HCEC 1CT (cell line): Measurements from ENCODE around the gene AHCYL1.

ENCODE experiments used
- DNase-seq: peaks from one replicate; pipeline ENCODE4 v3.0.0-alpha.2; 2017

The AHCYL1 gene

DNA sequence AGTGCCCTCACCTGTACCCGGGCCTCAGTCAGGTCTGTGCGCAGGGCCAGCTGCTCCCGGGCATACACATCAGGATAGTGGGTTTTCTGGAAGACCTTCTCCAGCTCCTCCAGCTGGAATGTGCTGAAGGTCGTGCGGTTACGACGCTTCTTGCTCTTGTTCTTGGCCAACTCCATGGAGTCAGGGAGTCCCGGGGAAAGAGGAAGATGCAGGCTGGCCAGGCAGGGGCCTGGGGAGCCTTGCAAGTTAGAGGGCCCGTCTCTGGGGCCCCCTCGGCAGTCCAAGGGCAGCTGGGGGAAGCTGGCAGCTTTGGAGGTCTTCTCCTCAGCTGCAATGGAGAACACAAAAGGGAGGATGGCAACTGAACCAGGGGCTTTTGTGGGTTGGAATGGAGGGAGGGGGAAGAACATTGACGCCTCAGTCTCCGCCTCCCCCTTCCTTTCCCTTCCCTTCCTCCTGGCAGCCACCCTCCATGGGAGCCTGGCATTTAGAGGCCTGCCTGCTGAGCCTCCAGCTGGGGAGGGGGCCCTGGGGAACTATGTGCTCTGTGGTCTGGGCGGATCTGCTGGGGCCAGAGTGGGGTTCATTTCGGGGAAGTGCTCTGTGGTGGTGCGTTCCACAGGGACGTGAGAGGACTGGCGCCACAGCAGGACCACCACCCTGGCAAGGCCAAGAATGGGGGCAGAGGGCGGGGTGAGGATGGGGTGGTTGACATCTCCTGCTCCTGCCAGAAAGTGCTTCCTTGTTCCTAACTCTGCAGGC, 80.2 kb downstream of the AHCYL1 start:
- no peak for DNase-seq

DNA sequence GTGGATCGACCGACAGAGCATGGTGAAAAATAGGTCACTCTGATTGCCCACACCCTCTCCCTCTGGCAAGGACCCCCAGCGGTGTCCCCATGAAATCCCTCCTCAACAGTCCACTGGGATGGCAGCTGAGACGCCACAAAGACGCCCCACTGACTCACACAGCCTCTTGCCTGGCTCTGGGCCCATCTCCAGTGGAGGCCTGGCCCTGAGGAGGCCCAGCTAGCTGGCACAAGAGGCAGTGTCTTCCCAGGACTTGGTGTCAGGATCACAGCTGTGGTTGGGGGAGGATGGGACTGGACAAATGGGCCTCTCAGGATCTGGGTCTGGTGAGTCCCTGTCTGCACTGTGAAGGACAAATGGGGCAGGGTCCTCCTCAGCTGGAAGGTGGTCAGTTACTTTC, 81.3 kb downstream of the AHCYL1 start:
- DNase-seq, result no peak

DNA sequence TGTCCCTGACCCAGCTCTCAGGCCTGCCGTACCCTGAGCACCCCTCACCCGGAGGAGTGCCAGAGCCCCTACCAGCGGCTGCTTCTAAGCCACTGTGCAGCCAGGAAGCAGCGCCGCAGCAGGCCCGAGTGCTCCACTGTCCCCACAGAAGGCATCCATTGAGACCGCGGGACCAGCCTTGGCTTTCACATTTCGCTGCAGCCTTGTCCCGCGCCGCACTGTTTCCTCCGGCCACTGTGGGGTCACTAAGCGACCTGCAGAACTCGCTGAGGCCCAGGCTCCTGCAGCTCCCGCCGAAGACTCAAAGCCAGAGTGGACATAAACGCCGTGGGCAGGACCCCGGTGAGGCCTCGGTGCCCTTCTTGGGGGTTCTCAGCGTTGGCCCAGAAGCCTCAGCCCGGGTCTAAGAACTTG, 82.9 kb downstream of the AHCYL1 start:
- DNase-seq, result no peak

DNA sequence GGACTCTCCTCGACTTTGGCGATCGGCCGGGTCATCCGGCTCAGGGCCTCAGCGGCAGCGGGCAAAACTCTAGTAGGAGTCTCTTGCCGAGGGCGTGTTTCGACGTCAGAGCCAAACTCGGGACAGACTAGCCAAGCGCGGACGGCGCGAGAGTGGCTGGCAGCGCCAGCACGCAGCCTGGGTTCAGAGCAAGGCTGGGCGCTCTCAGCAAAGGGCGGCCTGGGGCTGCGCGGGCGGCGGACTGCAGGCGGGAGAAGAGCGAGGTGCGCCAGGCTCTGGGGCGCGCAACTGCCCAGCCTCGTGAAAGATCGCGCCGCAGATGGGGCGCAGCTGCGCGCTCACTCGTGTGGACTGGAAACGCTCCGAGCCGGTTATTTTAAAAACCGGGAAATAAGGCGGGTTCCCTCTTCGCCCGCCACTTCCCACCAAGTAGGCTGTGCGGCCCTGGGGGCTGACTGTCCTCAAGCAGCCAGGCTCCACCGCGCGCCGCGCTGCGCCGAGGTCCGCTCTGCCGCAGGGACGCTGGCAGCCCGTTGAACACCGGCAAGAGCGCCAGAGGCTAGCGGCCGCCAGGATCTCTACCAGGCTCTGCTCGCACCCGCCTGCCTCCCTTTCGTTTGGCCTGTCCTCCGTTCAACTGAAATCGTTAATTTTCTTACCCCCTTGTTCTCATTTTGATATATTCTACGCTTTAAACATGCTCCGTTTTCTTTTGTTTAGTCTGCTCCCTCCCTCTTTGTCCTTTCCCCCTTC, 83.5 kb downstream of the AHCYL1 start:
- no peak for DNase-seq

DNA sequence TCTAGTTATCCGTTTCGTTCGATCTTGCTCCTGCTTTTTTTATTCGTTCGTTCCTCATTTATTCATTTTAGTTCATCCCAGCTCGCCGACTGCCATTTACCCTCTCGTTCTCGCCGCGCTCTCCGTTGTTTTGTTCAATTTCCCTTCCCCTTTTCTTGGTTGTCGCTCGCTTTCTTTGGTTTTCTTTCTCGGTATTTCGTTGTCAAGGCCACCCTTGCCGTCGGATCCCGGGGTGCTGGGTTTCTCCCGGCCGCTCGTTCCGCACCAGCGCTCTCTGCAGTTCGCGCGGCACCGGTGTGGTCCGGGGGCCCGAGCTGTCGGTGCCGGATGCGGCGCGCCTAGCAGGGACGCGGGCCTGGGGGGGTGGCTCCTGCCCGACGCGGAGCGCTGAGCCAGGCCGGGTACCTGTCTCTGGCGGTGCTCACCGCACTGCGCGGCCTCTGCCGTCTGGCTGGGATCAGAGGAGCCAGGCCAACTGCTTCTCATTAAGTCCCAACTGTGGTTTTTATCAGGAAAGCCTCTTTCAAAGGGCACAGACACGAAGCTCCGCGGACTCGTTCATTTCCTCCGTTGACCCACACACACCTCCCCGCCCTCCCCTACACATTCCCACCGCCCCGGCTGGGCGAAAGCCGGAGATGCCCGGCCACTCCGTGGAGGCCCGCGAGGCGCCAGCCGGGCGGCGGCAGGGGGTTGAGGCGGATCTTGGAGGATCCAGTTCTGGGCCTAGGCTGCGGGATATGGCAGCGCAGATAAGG, 84.3 kb downstream of the AHCYL1 start:
- no peak for DNase-seq

DNA sequence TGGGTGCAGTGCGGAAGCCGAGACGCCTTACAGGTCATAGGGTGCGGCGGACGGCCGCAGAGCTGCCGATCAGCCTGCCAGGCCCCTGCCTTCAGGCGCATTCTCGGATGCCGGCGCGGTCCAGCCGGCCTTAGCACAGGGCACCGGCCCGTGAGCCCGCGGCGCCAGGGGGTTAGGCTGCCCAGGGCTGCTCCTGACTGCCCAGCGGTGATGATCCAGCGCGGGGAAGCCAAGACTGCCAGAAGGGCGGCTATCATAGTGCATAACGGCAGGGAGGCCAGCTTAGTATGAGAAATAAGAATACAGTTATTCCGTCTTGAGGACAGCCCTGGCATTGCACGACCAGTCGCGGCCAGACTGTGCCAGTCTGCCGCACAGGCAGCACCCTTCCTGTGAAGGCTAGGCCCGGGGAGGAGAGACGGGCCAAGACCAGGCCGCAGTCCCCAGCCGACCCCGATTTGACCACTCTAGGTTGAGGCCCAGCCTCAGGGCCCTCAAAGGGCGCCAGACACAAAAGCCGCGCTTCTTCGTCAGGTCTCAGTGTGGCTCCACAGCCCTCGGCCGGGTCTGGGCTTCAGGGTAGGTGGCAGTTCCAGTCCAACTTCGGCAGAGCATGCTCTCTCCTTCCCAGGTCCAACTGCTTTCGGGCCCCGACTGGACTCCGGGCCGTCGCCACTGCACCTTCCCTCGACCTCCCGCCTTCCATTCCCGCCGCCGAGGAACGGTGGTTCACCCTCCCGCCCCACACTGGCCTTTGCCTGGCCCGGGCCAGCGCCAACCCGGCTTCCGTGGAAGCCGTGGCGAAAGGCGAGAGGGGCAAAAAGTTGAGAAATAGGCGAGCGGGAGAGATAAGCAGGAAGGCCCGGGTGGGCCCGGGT, 85.1 kb downstream of the AHCYL1 start:
- DNase-seq, result no peak

DNA sequence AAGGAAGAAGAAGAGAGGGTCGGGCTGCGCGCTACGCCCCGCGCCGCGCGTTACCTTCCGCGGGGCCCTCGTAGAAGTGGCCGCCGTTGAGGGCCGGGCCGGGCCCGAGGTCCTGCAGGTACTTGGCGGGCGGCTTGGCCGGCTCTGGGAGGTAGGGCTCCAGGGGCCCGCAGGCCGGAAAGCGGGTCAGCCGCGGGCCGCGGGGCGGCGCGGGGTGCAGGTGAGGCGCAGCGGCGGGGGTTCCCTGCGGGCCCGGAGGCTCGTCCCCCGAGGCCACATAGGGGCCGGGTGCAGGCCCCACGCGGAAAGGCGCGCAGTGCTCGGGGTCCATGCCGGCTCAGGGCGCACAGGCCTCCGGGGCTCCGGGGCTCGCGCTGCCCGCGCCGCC, 85.7 kb downstream of the AHCYL1 start:
- DNase-seq, result no peak

DNA sequence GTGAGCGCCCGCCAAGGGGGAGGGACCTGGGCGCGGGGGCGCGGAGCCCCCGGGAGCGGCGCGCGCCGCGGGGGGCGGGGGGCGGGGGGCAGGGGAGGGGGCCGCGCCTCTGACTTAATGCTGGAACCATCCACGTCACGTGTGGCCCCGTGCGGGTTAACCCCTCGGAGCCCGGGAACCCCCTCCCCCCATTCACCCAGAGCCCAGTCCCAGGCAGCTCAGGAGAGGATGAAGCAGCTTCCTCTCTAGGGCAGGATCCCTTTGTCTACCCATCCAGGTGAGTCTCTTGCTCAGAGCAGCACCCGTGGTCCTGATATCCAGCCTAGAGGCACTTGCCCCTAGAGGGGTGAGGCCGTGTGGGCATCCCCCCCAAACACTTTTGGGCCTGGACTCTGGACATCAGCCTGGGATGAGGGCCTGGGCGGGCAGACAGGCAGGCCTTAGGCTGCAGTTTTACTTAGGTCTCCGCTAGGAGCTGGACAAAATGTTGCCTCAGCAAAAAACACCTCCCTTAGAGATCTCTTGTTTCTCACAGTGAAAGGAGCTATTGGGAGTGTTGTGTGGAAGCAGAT, 86.2 kb downstream of the AHCYL1 start, which contains the start of gene ALX3:
Gene ALX3, minus strand, starts transcription at position 2 of the 572 bp plus-strand sequence. CDS start 60 bp downstream, outside the sequence.
- no peak for DNase-seq
